Gastrocnemius medialis (tissue), 4 donors: ENCODE data around the gene CXCR4. TPM values are rescaled to one million over a fixed set of nuclear protein-coding genes. Genes with fewer than 3 reads are reported as not detected.

ENCODE experiments used
- ATAC-seq, 2 donors: fragments of 150-250 bp; one replicate each; pipeline ENCODE4 v1.9.1; 2016
- DNase-seq, 2 donors: peaks; one replicate each; pipeline ENCODE4 v3.0.0-alpha.2; 2019
- H3K27ac ChIP-seq, 4 donors: fragments of 200-600 bp; sonication (generic); 1 replicate in 1 of 4; 2 replicates in 3 of 4; pipeline ENCODE4 v1.5.1; 2016 to 2018; ENCODE audit warnings: mild to moderate bottlenecking in 2 of 4, moderate library complexity in 1 of 4
- H3K27me3 ChIP-seq, 3 donors: fragments of 200-600 bp; sonication (generic) in 2 of 3; 1 replicate in 1 of 3; 2 replicates in 2 of 3; pipeline versions ENCODE4 v1.5.1 to v1.6.0; 2016 to 2019; ENCODE audit warnings: mild to moderate bottlenecking in 1 of 3, moderate library complexity in 1 of 3
- H3K36me3 ChIP-seq, 2 donors: fragments of 200-600 bp; sonication (generic) in 1 of 2; one replicate each; pipeline ENCODE4 v1.5.1; 2017 to 2018
- H3K4me1 ChIP-seq, 2 donors: fragments of 200-600 bp; sonication (generic) in 1 of 2; one replicate each; pipeline ENCODE4 v1.5.1; 2016 to 2017; ENCODE audit warnings: mild to moderate bottlenecking in 2 of 2
- H3K4me3 ChIP-seq, 4 donors: fragments of 200-600 bp; sonication (generic) in 3 of 4; 1 replicate in 1 of 4; 2 replicates in 3 of 4; pipeline ENCODE4 v1.5.1; 2016 to 2019; ENCODE audit warnings: mild to moderate bottlenecking in 2 of 4
- H3K9me3 ChIP-seq, 3 donors: fragments of 200-600 bp; sonication (generic) in 2 of 3; 1 replicate in 1 of 3; 2 replicates in 2 of 3; pipeline ENCODE4 v1.5.1; 2016 to 2019
- POLR2A ChIP-seq, 2 donors: fragments of 450-650 bp; IDR thresholded peaks; one replicate each; pipeline ENCODE4 v1.6.1; 2017; ENCODE audit warnings: antibody characterized with exemption in 2 of 2, mild to moderate bottlenecking in 2 of 2, moderate library complexity in 2 of 2
- in situ Hi-C, 4 donors: fragments of 200-750 bp; cut with MboI; loops; one replicate each; pipeline versions ENCODE4 v1.15.0 to v1.8.0; 2017; ENCODE audit warnings: low sequenced_read_pairs in 4 of 4
- intact Hi-C: fragments of 100-400 bp; cut with DNase I; formaldehyde crosslinking; loops from one replicate; pipeline ENCODE4 v1.15.1; 2023; ENCODE audit warnings: low total_unique reads
- total RNA-seq, 4 donors: library from RNA; depleted of rRNA; stranded (reverse); fragments of >200 nt; gene quantifications; one replicate each; pipeline versions ENCODE4 v1.1.0 to v1.2.3, GENCODE V29; 2016
- TF ChIP-seq, protein P1 (sequence below), 5 experiments: fragments of 450-650 bp in 3 of 5; fragments of 200-600 bp in 2 of 5; sonication (generic) in 2 of 5; IDR thresholded peaks in 4 of 5; conservative IDR thresholded peaks in 1 of 5; 1 replicate in 4 of 5; 2 replicates in 1 of 5; pipeline ENCODE4 v1.5.1; 2016 to 2019; ENCODE audit warnings: antibody characterized with exemption in 5 of 5, mild to moderate bottlenecking in 3 of 5, moderate library complexity in 3 of 5

The CXCR4 gene
- total RNA-seq, 4 donors from 2014 or later = 2.5 to 6.6 (median 4.0) TPM

DNA sequence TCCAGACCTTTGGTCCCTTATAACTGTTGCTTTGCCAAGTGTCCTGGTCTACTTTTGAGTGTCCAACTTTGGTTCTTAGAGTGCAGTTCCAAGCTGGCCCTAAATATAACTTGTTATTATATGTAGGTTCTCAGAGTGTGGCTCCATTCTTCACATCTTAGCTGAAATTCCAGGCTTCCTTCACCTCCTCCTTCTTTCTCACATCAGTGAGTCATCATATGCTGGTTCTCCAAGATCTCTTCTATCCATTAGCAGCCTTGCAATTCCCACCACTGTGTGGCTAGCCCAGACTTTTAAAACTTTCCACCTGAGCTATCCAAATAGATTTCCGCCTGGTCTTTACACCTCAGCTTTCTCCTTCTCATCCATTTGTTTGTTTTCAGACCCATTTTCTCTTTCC, 12.6 kb upstream of the CXCR4 start:
- DNase-seq (no peak), ATAC-seq (no peak)
- no peaks in the 10 kb centered on the region for H3K36me3 ChIP-seq
- TF ChIP-seq POLR2A (IDR thresholded peaks at IDR 0.05) = no peak
- TF ChIP-seq, protein P1, sequence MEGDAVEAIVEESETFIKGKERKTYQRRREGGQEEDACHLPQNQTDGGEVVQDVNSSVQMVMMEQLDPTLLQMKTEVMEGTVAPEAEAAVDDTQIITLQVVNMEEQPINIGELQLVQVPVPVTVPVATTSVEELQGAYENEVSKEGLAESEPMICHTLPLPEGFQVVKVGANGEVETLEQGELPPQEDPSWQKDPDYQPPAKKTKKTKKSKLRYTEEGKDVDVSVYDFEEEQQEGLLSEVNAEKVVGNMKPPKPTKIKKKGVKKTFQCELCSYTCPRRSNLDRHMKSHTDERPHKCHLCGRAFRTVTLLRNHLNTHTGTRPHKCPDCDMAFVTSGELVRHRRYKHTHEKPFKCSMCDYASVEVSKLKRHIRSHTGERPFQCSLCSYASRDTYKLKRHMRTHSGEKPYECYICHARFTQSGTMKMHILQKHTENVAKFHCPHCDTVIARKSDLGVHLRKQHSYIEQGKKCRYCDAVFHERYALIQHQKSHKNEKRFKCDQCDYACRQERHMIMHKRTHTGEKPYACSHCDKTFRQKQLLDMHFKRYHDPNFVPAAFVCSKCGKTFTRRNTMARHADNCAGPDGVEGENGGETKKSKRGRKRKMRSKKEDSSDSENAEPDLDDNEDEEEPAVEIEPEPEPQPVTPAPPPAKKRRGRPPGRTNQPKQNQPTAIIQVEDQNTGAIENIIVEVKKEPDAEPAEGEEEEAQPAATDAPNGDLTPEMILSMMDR (IDR thresholded peaks at IDR 0.05 in 4 of 5, conservative IDR thresholded peaks at IDR 0.05 in 1 of 5) = no peak
- no peak overlapping the region for H3K27ac ChIP-seq
- H3K4me3 ChIP-seq = no peak overlapping the region
- peaks cover 0 to 9% (median under 1%) of the 10 kb centered on the region in 3 donors for H3K27me3 ChIP-seq
- in situ Hi-C loops = no loop called here
- intact Hi-C loops = no loop called here
- no peaks in the 10 kb centered on the region for H3K9me3 ChIP-seq
- H3K4me1 ChIP-seq = peaks cover 0 to 3% of the 10 kb centered on the region in 2 donors

DNA sequence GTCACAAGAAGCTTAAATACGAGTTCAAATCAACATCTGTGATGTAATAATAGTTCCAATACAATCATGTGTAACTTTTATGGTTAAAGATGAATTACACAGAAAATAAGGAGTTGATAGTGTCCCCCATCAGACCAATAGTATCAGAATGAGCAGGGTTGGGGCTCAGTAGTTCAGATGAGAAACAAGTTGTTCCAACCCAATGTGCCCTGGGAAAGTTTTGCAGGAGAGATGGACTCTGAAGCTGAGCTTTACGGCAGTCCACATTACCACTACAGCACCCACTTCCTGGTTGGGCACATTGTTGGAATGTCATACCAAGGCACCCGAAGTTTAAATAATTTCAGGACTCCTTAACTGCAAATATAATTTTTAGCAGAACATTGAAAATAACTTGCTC, 12.1 kb upstream of the CXCR4 start:
- TF ChIP-seq, protein P1 (IDR thresholded peaks at IDR 0.05 in 4 of 5, conservative IDR thresholded peaks at IDR 0.05 in 1 of 5) = no peak
- no peak for TF ChIP-seq POLR2A (IDR thresholded peaks at IDR 0.05)
- Histone ChIP-seq H3K4me3 (no peak overlapping the region), H3K27ac (no peak overlapping the region), H3K9me3 (no peaks in the 10 kb centered on the region), H3K36me3 (no peaks in the 10 kb centered on the region), H3K4me1 (peaks cover 0 to 3% of the 10 kb centered on the region in 2 donors), H3K27me3 (peaks cover under 1 to 12% (median 6%) of the 10 kb centered on the region in 3 donors)
- intact Hi-C loops (no loop called here), in situ Hi-C loops (no loop called here)
- no peak for DNase-seq
- no peak for ATAC-seq

DNA sequence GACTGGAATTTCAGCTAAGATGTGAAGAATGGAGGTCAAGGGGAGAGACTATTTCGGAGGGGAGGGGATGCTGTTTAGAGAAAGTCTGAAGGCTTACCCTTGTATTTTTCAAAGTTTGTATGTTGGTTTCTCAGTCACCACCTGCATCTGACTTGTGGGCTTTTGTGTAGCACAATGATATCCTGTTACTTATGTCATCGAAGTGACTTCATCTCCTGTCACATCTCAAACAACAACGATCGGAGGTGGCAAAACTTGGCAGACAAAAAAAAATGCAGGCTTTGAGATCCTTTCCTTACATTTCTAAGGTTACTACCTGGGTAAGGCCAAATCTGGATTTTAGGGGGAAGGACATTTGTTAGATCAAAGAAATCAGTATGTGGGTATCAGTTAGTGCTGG, 11.7 kb upstream of the CXCR4 start:
- no peak overlapping the region for H3K27ac ChIP-seq
- peaks cover 4 to 16% (median 7%) of the 10 kb centered on the region in 3 donors for H3K27me3 ChIP-seq
- H3K4me3 ChIP-seq = no peak overlapping the region
- intact Hi-C loops = no loop called here
- peaks cover 0 to 3% of the 10 kb centered on the region in 2 donors for H3K4me1 ChIP-seq
- H3K36me3 ChIP-seq = no peaks in the 10 kb centered on the region
- in situ Hi-C loops = no loop called here
- TF ChIP-seq, protein P1 (IDR thresholded peaks at IDR 0.05 in 4 of 5, conservative IDR thresholded peaks at IDR 0.05 in 1 of 5) = no peak
- no peak for TF ChIP-seq POLR2A (IDR thresholded peaks at IDR 0.05)
- DNase-seq = no peak
- no peaks in the 10 kb centered on the region for H3K9me3 ChIP-seq
- no peak for ATAC-seq

DNA sequence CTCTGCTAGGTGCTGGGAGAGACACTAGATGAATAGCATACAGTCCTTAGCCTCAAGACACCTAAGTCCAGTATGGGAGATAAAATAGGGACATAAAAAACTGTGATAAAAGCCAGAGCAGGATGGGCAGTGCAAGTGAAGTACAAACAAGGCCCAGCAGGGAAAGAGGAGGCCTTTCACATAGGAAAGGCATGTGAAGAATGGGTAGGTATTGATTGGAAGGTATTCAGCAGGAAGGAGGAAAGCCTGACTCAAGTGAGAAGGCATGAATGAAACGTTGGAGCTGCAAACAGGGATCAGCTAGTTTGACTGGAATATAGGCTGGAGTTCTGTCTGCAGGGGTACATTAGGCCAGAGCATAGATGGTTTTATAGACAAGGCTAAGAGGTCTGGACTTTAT, 11.0 kb upstream of the CXCR4 start:
- in situ Hi-C loops = no loop called here
- Histone ChIP-seq H3K4me1 (peaks cover 0 to 3% of the 10 kb centered on the region in 2 donors), H3K27me3 (peaks cover 4 to 22% (median 10%) of the 10 kb centered on the region in 3 donors), H3K36me3 (no peaks in the 10 kb centered on the region), H3K4me3 (no peak overlapping the region), H3K9me3 (no peaks in the 10 kb centered on the region), H3K27ac (no peak overlapping the region)
- ATAC-seq = no peak
- intact Hi-C loops = no loop called here
- no peak for DNase-seq
- TF ChIP-seq, protein P1 (IDR thresholded peaks at IDR 0.05 in 4 of 5, conservative IDR thresholded peaks at IDR 0.05 in 1 of 5) = no peak
- no peak for TF ChIP-seq POLR2A (IDR thresholded peaks at IDR 0.05)

DNA sequence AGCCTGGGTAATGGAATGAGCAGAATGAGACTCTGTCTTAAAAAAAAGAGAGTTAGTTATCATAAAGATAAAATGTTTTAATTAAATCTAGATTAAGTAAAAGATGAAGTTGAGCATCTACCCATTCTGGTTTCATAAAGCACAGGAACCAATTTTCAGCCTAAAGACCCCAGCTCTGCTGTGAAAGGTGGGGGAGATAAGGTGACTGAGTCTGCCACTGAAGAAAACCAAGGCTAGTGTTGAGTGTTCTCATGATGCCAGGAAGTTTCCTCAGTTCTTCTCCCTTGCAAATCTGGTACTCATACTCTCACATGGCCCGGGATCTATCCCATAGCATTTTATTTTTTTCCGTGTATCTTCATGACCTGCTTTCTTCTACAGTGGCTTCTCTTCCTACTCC, 10.4 kb upstream of the CXCR4 start:
- Histone ChIP-seq H3K4me3 (no peak overlapping the region), H3K9me3 (no peaks in the 10 kb centered on the region), H3K36me3 (no peaks in the 10 kb centered on the region), H3K4me1 (peaks cover 0 to 3% of the 10 kb centered on the region in 2 donors), H3K27ac (no peak overlapping the region), H3K27me3 (peaks cover 4 to 22% (median 12%) of the 10 kb centered on the region in 3 donors)
- intact Hi-C loops (no loop called here), in situ Hi-C loops (no loop called here)
- TF ChIP-seq, protein P1 (IDR thresholded peaks at IDR 0.05 in 4 of 5, conservative IDR thresholded peaks at IDR 0.05 in 1 of 5) = no peak
- TF ChIP-seq POLR2A (IDR thresholded peaks at IDR 0.05) = no peak
- ATAC-seq (no peak), DNase-seq (no peak)
